Epithelial cell of esophagus (primary cell): Measurements from ENCODE around the gene RARRES1.

Experiments
- DNase-seq: peaks from one replicate; pipeline ENCODE4 v3.0.0; 2010; ENCODE audit warnings: low read depth
- H3K4me3 ChIP-seq: 2 replicates; pipeline ENCODE4 v1.5.1; 2011; ENCODE audit warnings: mild to moderate bottlenecking, low read length, control low read depth
- TF ChIP-seq, protein P1 (sequence below): IDR thresholded peaks from 2 replicates; pipeline ENCODE4 v1.5.1; 2011; ENCODE audit warnings: low read depth, mild to moderate bottlenecking, low read length, control low read depth, inconsistent platforms; ENCODE audit not compliant: insufficient read depth; ENCODE audit errors: missing control alignments

Gene RARRES1

GRCh38 chr3:158743664-158744566 lies 11.7 kb upstream of the RARRES1 start:
- TF ChIP-seq, protein P1, sequence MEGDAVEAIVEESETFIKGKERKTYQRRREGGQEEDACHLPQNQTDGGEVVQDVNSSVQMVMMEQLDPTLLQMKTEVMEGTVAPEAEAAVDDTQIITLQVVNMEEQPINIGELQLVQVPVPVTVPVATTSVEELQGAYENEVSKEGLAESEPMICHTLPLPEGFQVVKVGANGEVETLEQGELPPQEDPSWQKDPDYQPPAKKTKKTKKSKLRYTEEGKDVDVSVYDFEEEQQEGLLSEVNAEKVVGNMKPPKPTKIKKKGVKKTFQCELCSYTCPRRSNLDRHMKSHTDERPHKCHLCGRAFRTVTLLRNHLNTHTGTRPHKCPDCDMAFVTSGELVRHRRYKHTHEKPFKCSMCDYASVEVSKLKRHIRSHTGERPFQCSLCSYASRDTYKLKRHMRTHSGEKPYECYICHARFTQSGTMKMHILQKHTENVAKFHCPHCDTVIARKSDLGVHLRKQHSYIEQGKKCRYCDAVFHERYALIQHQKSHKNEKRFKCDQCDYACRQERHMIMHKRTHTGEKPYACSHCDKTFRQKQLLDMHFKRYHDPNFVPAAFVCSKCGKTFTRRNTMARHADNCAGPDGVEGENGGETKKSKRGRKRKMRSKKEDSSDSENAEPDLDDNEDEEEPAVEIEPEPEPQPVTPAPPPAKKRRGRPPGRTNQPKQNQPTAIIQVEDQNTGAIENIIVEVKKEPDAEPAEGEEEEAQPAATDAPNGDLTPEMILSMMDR: no peak
- H3K4me3 ChIP-seq: no peak overlapping the region
- DNase-seq: no peak

DNA sequence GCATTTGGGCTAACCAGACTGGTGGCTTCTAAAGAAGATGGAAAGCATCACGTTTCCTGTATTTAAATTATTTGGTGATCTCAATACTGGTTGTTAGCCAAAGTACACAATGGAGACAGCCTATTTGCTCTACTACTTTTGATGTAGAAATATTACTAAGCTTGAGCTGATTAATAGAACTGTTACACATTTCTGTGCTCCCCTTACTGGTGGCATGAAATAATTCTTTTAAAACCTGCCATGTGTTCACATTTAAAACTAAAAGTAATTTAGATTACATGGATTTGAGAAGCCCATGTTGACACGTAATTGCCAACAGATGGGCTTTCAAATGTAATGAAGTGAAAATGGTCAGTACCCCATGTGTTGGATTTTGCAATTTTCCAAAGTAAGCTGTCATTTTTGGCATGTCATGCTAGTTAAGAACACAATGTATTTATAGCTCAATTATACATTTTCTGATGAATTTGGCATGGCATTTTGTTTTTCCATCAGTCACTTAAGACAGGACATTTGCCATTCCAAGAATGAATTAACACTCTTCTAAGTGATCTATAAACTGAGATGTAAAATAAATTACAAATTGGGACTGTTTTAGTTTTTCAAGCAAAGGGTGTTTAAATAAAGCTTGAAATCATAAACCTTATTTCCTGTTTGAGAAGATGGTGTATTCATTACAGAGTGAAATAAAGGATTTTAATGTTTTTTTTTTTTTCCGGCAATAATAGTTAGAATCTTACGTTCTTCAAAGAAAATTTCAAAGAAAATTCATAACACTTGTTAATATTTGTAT lies 10.8 kb upstream of the RARRES1 start:
- TF ChIP-seq, protein P1: no peak
- DNase-seq: peak; percentile 38
- no peak overlapping the region for H3K4me3 ChIP-seq

DNA sequence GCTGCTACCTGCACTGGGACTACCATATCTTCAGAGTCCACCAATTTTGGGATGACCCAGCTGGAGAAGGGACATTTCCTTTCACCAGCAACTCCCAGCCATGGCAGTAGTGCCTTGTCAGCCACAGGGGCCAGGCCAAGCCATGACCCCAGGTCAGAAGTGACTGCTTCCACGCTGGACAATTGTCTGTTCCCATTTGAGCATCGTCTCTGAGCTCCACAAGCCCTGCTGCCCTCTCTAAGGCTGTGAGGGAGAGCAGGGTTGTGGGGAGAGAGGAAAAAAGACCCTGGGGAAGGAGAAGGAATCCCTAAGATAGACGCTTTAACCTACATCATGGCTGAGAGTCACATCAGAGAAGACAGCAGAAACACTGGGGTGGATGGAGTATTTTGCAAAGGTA lies 7.4 kb upstream of the RARRES1 start:
- no peak for DNase-seq
- H3K4me3 ChIP-seq: no peak overlapping the region
- TF ChIP-seq, protein P1: no peak

- no peak for DNase-seq
- no peak overlapping the region for H3K4me3 ChIP-seq
- TF ChIP-seq, protein P1: no peak
Measured at GRCh38 chr3:158739078-158739477, 6.8 kb upstream of the RARRES1 start.

DNA sequence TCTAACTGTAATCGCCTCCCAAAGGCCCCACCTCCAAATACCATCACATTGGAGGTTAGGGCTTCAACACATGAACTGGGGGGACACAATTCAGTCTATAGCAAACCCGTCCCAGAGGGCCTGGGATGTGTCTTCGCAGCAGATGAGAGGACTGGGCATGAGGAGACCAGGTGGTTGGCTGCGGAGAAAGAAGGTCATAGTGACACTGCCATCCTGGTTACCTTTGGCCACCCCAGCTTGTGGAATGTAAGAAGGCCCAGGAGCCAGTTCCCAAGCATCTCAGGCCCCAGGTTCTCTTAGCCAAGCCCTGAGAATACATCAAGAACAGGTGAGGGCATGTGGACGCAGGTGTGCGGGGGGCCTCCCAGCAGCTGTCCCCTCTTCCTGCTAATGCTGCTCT lies 6.4 kb upstream of the RARRES1 start:
- TF ChIP-seq, protein P1: no peak
- H3K4me3 ChIP-seq: no peak overlapping the region
- no peak for DNase-seq

GRCh38 chr3:158737976-158738615 lies 5.8 kb upstream of the RARRES1 start:
- DNase-seq: no peak
- TF ChIP-seq, protein P1: no peak
- no peak overlapping the region for H3K4me3 ChIP-seq
